Upper lobe of left lung (tissue), 4 donors: ENCODE results near the gene MYO9B.

ENCODE experiments used
- CTCF ChIP-seq, 6 experiments: fragments of 450-650 bp in 4 of 6; fragments of 200-600 bp in 2 of 6; sonication (generic) in 2 of 6; IDR thresholded peaks; one replicate each; pipeline ENCODE4 v1.5.1; 2016 to 2019; ENCODE audit warnings: antibody characterized with exemption in 6 of 6
- EP300 ChIP-seq, 4 donors: sonication (generic); formaldehyde crosslinking; IDR thresholded peaks; one replicate each; pipeline ENCODE4 v1.5.1; 2017; ENCODE audit warnings: antibody characterized with exemption in 4 of 4, control low read depth in 2 of 4
- POLR2A ChIP-seq, 4 donors: fragments of 450-650 bp; IDR thresholded peaks; one replicate each; pipeline ENCODE4 v1.5.1; 2016 to 2017; ENCODE audit warnings: antibody characterized with exemption in 4 of 4, mild to moderate bottlenecking in 2 of 4

GRCh38 chr19:17149393-17150135 is 74.0 kb downstream of the MYO9B start:
- TF ChIP-seq CTCF (IDR thresholded peaks at IDR 0.05): no peak
- no peak for TF ChIP-seq EP300 (IDR thresholded peaks at IDR 0.05)
- no peak for TF ChIP-seq POLR2A (IDR thresholded peaks at IDR 0.05)
